GM19025 (cell line): ENCODE results near the gene PEG3.
"Not testable (repeated sequence)": the region's sequence is repeated elsewhere in the genome, so short reads cannot be mapped to it uniquely, and the experiment has no call there.

ENCODE experiments used
- ATAC-seq: cut with Tn5 transposase; IDR thresholded peaks from one replicate; pipeline ENCODE4 v1.9.1; 2021; ENCODE audit warnings: mild to moderate bottlenecking, low read depth, moderate library complexity; ENCODE audit not compliant: unreplicated experiment

The PEG3 gene

GRCh38 chr19:56840451-56841192, at the start of gene PEG3, which contains the start of gene ZIM2:
TSS of gene PEG3 (minus strand) at chr19:56840726. CDS start at chr19:56824655, 16,071 bp downstream.
TSS of gene ZIM2 (minus strand) at chr19:56840726. CDS start at chr19:56824277, 16,449 bp downstream.
- ATAC-seq, result no peak

GRCh38 chr19:56885173-56885985, 44.9 kb upstream of the PEG3 start:
- no peak for ATAC-seq

- no peak for ATAC-seq
These were observed 43.9 kb upstream of the PEG3 start for GRCh38 chr19:56884441-56884840.

- ATAC-seq, result no peak
These were observed 40.2 kb upstream of the PEG3 start for GRCh38 chr19:56880592-56881190.

- ATAC-seq, result no peak
These were observed 36.7 kb upstream of the PEG3 start for GRCh38 chr19:56877069-56877715.

- no peak for ATAC-seq
These were observed 35.2 kb upstream of the PEG3 start for GRCh38 chr19:56875717-56876116.

- ATAC-seq, result no peak
These were observed 34.0 kb upstream of the PEG3 start for GRCh38 chr19:56874530-56874929.

- no peak for ATAC-seq
These were observed 33.0 kb upstream of the PEG3 start for GRCh38 chr19:56873493-56873892.

GRCh38 chr19:56869886-56870285, 29.4 kb upstream of the PEG3 start:
- no peak for ATAC-seq

GRCh38 chr19:56868446-56868845, 27.9 kb upstream of the PEG3 start:
- ATAC-seq, result no peak

- ATAC-seq, result no peak
These were observed 26.0 kb upstream of the PEG3 start for GRCh38 chr19:56866538-56866937.

GRCh38 chr19:56864443-56865125, 24.1 kb upstream of the PEG3 start:
- ATAC-seq, result no peak

- no peak for ATAC-seq
These were observed 22.2 kb upstream of the PEG3 start for GRCh38 chr19:56862741-56863140.

- not testable (repeated sequence) for ATAC-seq
These were observed 19.9 kb upstream of the PEG3 start for GRCh38 chr19:56860409-56860808.

- ATAC-seq, result no peak
These were observed 17.5 kb upstream of the PEG3 start for GRCh38 chr19:56858026-56858425.

- no peak for ATAC-seq
These were observed 16.3 kb upstream of the PEG3 start for GRCh38 chr19:56856822-56857221.

- ATAC-seq, result not testable (repeated sequence)
These were observed 11.8 kb upstream of the PEG3 start for GRCh38 chr19:56852361-56852760.

GRCh38 chr19:56848166-56848565, 7.6 kb upstream of the PEG3 start:
- no peak for ATAC-seq

GRCh38 chr19:56842412-56842811, 1.9 kb upstream of the PEG3 start:
- ATAC-seq, result no peak

- ATAC-seq, result no peak
These were observed 642 bp upstream of the PEG3 start for GRCh38 chr19:56841193-56841543.
